Hematopoietic multipotent progenitor cell treated with erythropoietin and hydrocortisone succinate and interleukin-3 and kit ligand, for 15 days (in vitro differentiated cells): ENCODE data around the gene CLTRN.
A peak's percentile ranks its signal among the peaks of the same experiment; 100 is the strongest.
"Not testable (repeated sequence)": the region's sequence is repeated elsewhere in the genome, so short reads cannot be mapped to it uniquely, and the experiment has no call there.

Source experiments
- DNase-seq: peaks from one replicate; pipeline ENCODE4 v3.0.0-alpha.2; 2015; ENCODE audit warnings: low spot score

CLTRN gene, protein sequence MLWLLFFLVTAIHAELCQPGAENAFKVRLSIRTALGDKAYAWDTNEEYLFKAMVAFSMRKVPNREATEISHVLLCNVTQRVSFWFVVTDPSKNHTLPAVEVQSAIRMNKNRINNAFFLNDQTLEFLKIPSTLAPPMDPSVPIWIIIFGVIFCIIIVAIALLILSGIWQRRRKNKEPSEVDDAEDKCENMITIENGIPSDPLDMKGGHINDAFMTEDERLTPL

DNA sequence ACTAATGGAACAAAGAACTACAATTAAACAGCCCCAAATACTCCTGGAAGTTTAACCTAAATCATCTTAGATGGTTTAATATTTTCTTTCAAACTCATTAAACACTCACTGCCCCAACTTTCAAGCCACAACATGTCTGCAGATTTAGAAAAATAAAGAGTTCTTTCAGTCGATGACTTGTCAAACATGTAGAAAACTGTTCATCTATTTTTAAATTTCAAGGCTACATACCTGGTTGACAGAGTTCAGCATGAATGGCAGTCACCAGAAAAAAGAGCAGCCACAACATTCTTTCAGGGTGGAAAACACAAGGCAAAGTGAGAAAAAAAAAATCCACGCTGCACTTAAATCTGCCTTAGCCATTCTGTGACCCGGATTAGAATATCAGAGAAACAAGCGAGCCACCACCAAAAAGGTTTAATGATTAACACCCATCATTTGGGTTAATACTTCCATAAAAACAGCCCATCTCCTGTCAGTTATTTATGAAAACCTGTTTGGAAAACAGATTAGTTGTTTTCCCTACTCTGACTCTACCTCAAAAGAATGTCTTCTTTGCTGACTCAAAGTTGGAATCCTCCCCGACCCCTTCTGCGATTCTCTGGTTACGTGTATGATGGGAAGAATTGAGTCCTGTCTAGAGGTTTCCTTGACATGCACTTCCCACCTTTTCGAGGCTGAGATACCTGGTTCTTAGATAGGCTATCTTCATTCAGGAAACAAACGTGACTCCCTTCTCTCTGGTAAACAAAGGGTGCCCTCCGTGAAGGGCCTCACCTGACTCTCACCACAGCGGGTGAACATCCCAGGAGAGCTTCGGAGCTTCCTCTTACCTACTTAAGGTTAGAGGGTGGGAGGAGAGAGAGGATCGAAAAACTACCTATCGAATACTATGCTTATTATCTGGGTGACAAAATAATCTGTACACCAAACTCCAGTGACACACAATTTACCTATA lies at the start of gene CLTRN:
TSS of gene CLTRN (minus strand) at position 319 of the 958 bp plus-strand sequence. CDS start at position 289, 30 bp downstream.
- DNase-seq = no peak

- DNase-seq = not testable (repeated sequence)
Measured at GRCh38 chrX:15704273-15704672, 39.7 kb upstream of the CLTRN start.

DNA sequence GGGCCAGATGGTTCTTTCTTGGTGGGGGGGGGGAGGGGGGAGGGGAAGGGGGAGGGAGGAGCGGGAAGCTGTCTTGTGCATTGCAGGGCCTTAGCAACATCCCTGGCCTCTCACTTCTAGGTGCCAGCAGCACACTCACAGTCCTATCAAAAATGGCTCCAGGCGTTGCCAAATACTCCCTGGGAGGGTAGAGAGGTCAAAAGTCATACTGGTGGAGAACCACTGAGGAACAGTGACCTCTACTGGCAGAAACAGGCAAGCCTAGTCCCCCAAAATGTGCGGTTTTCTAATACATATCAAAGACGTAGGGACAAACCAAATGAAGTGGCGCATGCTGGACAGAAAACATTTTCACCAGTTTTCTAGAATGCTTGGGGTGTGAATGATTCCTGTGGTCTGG lies 39.2 kb upstream of the CLTRN start:
- not testable (repeated sequence) for DNase-seq

- DNase-seq = no peak
Measured at GRCh38 chrX:15702488-15703371, 38.1 kb upstream of the CLTRN start.

GRCh38 chrX:15696516-15696915 lies 31.9 kb upstream of the CLTRN start:
- no peak for DNase-seq

DNA sequence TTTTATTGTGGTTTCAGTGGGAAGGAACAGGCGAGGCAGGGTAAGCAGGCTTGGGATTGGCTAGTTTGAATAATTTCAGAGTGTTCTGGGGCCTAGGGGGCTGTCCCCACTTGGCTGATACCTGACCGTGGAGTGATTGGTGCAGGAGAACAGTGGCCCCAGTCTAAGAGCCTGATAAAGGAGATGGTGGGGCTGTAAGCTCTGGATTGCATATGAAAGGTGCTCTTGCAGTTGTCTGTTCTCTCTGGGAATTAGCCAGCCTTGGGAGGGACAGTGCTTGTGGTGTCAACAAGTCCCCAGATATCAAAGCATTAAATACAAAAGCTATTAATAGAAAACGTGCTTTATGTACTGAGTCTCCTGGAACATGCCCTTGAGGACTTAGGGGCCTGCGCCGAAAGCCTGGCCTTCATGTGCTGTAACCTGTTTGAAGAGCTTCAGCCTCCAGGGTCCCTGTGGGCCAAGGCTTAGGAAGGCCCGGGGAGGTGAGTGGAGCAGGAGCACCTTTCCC lies 30.4 kb upstream of the CLTRN start:
- no peak for DNase-seq

DNA sequence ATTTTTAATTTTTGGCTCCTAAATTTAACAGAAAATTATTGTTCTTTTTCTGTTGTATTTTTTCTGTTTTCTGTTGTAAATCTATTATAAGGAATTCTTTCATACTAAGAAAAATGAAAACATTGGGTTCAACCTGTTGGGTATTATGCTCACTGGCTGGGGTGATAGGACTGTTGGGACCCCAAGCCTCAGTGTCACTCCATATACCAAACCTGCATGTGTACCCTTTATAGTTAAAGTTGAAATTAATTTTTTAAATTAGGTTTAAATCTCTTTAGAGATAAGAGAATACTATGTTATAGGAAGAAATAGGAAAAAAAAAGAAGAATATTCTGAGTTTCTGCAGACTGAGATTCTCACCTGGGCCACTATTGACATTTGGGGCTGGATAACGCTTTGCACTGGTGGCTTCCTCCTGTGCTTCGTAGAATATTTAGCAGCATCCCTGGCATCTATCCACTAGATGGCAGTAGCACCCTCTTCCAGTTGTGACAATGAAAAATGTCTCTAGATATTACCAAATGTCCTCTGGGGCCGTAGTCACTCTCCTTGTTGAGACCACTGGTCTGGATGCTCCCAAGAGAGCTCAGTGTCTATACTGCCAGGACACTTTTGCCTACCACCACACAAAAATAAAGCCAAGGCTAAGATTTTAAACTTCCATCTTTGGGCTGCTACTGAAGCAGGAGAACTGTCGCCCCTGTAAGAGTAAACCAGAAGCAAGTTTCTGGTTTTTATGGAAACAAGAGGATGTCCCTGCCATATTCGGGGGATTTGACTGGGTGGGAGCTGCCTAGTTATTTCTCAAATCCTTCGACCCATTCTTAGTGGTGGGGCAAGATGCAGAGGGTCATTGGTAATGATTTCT lies 22.4 kb upstream of the CLTRN start:
- DNase-seq = peak; percentile 69

GRCh38 chrX:15683193-15683592 lies 18.6 kb upstream of the CLTRN start:
- DNase-seq = no peak

- no peak for DNase-seq
Measured at GRCh38 chrX:15681433-15681832, 16.8 kb upstream of the CLTRN start.

DNA sequence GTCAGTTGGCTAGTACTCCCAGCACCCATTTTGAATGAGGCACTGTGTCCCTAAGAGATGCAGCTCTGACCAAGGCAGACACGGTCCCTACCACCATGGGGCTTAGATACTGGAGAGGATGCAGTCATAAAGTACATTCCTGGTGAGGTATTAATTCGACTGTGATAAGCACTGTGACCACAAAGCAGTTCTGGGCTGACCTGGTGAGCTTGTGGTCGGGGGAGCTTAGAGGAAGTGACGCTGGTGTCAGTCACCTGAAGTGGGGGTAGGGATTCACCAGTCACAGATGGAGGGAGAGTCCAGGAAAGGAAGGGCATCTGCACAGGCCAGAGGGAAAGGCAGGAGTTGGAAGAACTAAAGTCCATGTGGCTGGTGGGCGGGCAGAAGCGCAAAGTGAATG lies 15.8 kb upstream of the CLTRN start:
- DNase-seq = no peak

DNA sequence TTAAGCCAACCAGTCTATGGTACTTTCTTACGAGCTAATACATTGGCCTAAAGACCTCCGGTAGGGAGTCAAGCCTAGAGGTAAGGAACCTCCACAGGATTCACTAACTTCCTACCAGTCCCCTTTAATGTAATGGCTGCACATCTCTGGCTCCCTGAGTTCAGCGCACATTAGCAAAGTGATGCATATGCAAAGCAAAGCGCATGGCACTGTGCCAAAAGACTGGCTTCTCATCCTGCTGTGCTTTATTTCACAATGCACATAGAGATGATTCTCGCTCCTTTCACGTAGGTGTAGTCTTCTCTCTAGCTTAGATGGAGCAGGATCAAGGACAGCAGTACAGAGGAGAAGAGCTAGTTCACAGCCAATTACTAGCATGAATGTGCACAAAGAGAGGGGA lies 14.6 kb upstream of the CLTRN start:
- peak; percentile 3 for DNase-seq

GRCh38 chrX:15678339-15678738 lies 13.7 kb upstream of the CLTRN start:
- DNase-seq = no peak

DNA sequence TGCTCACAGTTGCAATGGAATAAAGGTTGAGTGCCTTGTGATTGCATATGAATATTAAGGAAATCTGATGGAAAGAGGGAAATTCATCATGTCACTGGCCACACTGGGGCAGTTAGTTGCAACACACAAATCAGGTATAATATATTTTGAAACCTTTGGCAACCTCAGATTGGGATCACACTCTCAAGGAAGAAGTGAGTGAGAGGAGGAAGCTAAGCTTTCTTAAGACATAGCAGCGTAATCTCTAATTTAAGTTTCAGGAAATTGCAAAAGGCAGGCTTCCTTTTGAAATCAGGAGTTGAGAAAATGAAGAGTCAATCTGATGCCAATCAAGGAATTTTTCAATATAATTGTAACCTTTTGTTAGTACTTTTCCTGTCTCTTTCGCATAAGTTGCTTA lies 12.3 kb upstream of the CLTRN start:
- no peak for DNase-seq

- peak; percentile 86 for DNase-seq
Measured at GRCh38 chrX:15675490-15675921, 10.9 kb upstream of the CLTRN start.

DNA sequence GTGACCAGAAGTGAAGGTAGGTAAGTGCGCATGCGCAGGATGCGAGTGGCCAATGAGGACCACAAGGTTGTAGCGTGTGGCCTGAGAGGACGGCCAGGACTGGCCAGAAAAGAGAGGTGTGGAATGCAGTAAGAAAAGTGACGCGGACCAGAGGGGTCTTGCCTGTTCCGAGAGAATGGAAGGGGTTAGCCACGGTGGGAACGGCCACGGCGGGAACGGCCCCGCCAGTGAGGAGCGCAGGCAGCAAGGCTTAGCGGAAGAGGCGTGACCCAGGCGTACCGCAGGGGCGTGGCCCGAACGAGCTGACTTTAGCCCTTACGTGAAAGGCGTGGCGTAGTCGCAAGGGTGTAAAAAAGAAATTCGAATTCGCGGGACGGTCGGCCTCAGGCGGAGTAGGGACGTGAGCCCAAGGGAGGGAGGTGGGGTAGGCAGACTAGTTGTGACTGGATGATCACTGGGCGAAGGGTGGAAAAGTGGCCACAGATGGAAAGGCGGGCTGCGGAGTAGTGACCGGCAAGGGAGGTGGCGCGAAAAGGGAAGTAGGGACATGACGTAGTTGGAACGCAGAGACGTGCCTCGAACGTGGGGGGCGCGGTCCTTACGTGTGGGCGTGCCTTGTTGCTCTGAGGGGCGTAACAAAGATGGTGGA lies 10.4 kb upstream of the CLTRN start:
- peak; percentile 89 for DNase-seq

DNA sequence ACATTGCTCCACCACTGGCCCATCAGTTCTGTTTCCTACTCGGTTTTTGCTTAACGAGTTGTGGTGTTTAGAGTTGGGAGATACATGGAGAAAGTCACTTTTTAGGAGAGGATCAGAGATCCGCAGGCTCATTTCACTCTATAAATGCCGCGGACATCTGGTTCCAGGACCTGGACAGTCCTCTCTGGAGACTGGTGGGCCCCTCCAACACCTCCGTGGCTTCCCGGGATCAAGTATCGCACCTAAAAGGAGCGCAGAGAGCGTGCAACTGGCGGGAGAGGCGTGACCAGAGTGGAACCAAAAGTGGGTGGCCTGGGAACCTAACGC lies 9.9 kb upstream of the CLTRN start:
- DNase-seq = no peak

- DNase-seq = no peak
Measured at GRCh38 chrX:15673970-15674369, 9.4 kb upstream of the CLTRN start.

- DNase-seq = no peak
Measured at GRCh38 chrX:15672881-15673280, 8.3 kb upstream of the CLTRN start.

GRCh38 chrX:15663439-15663838 lies 1.2 kb downstream of the CLTRN start:
- DNase-seq = no peak

DNA sequence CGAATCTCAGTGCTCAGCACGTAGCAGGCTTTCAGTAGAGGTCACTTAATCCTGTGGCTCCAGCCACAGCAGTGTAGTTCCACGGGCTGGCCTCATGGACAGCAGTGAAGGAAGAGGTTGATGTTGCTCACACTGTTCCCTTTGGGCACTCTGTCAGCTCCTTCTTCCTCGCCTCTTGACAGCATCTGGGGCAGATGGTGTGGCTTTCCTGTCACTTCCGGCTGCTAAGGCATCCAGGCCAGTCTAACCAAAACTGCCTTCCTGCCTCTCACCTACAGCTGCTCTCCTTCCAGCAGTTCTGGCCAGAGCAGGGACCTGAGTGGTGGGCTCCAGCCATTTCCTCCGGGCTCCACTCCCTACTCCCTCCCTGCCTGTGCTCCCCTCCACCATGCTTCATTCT lies 9.8 kb downstream of the CLTRN start:
- not testable (repeated sequence) for DNase-seq

DNA sequence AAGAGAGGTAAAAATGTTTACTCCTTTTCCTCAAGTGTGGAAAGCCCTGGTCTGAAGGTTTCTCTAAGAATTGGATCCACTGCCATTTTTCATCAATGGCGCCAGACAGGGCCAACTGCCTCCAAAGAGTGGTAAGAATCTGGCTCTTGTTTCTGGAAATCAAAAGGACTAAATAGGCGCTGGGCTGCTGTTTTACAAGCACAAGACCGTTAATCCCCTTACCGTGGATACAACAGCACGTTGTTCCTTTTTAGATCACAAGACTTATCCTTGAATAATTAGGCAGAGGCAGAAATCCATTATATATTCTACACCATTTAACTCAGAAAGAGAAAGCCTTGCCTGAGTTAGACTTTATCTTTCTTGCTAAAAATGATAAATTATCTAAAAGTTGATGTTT lies 10.6 kb downstream of the CLTRN start:
- DNase-seq = no peak
